GM18519 (cell line): ENCODE measurements around the gene GPATCH3.
"Not testable (repeated sequence)": the region's sequence is repeated elsewhere in the genome, so short reads cannot be mapped to it uniquely, and the experiment has no call there.

Source experiments
- ATAC-seq: cut with Tn5 transposase; IDR thresholded peaks from one replicate; pipeline ENCODE4 v1.9.1; 2021; ENCODE audit warnings: mild to moderate bottlenecking, moderate library complexity; ENCODE audit not compliant: unreplicated experiment, low FRiP score

GPATCH3 gene

GRCh38 chr1:26874896-26875295 lies 25.4 kb downstream of the GPATCH3 start:
- ATAC-seq: no peak

- ATAC-seq: not testable (repeated sequence)
Measured at GRCh38 chr1:26873097-26873496, 27.2 kb downstream of the GPATCH3 start.

GRCh38 chr1:26864610-26865480 lies 35.4 kb downstream of the GPATCH3 start:
- peak; percentile 76 for ATAC-seq

GRCh38 chr1:26863685-26864077 lies 36.6 kb downstream of the GPATCH3 start:
- ATAC-seq: no peak

GRCh38 chr1:26862781-26863684 lies 37.2 kb downstream of the GPATCH3 start, which contains the start of gene SFN:
Gene SFN, plus strand, starts transcription at chr1:26863149. Its CDS starts 64 bp downstream, at chr1:26863213.
- ATAC-seq: no peak

GRCh38 chr1:26861889-26862378 lies 38.3 kb downstream of the GPATCH3 start:
- no peak for ATAC-seq

- no peak for ATAC-seq
Measured at GRCh38 chr1:26861286-26861701, 39.0 kb downstream of the GPATCH3 start.

GRCh38 chr1:26858891-26859640 lies 41.2 kb downstream of the GPATCH3 start:
- no peak for ATAC-seq

- ATAC-seq: no peak
Measured at GRCh38 chr1:26858160-26858559, 42.1 kb downstream of the GPATCH3 start.

GRCh38 chr1:26857473-26858060 lies 42.7 kb downstream of the GPATCH3 start:
- no peak for ATAC-seq

- no peak for ATAC-seq
Measured at GRCh38 chr1:26856604-26857469, 43.4 kb downstream of the GPATCH3 start.

- ATAC-seq: no peak
Measured at GRCh38 chr1:26856181-26856580, 44.1 kb downstream of the GPATCH3 start.

- ATAC-seq: no peak
Measured at GRCh38 chr1:26855636-26856035, 44.6 kb downstream of the GPATCH3 start.

- no peak for ATAC-seq
Measured at GRCh38 chr1:26854906-26855305, 45.4 kb downstream of the GPATCH3 start.

GRCh38 chr1:26853600-26853999 lies 46.7 kb downstream of the GPATCH3 start:
- no peak for ATAC-seq

- ATAC-seq: no peak
Measured at GRCh38 chr1:26853156-26853555, 47.1 kb downstream of the GPATCH3 start.

GRCh38 chr1:26852701-26853100 lies 47.6 kb downstream of the GPATCH3 start:
- ATAC-seq: no peak

- no peak for ATAC-seq
Measured at GRCh38 chr1:26851106-26851684, 49.1 kb downstream of the GPATCH3 start.
